Activated naive CD4-positive, alpha-beta T cell treated with anti-CD3 and anti-CD28 coated beads for 36 hours (primary cell): Measurements from ENCODE around the gene SDCBP2. TPM values are rescaled to one million over a fixed set of nuclear protein-coding genes. Genes with fewer than 3 reads are reported as not detected.

Experiments
- CTCF ChIA-PET: fragments of 350-600 bp; sonication (Branson Sonifier 250); formaldehyde crosslinking; loops from one replicate; lab custom pipeline; 2021; ENCODE audit warnings: antibody characterized with exemption; lab: Charles Lee
- DNase-seq: peaks from one replicate; pipeline ENCODE4 v3.0.0-alpha.2; 2020
- H3K27ac Mint-ChIP-seq: one replicate; pipeline ENCODE4 v1.8.0; 2021; ENCODE audit warnings: mild to moderate bottlenecking, mixed read lengths
- H3K27me3 Mint-ChIP-seq: one replicate; pipeline ENCODE4 v1.8.0; 2021; ENCODE audit warnings: low read depth, mixed read lengths
- H3K36me3 Mint-ChIP-seq: one replicate; pipeline ENCODE4 v1.8.0; 2021; ENCODE audit warnings: low read depth, mixed read lengths
- H3K4me1 Mint-ChIP-seq: one replicate; pipeline ENCODE4 v1.8.0; 2021; ENCODE audit warnings: low read depth, mixed read lengths
- H3K4me3 Mint-ChIP-seq: one replicate; pipeline ENCODE4 v1.8.0; 2021; ENCODE audit warnings: mild to moderate bottlenecking, moderate library complexity, mixed read lengths
- H3K9me3 Mint-ChIP-seq: one replicate; pipeline ENCODE4 v1.8.0; 2021; ENCODE audit warnings: mixed read lengths
- intact Hi-C: fragments of 100-400 bp; cut with micrococcal nuclease; formaldehyde crosslinking; loops from one replicate; pipeline ENCODE4 v1.15.1; 2023
- total RNA-seq, 2 experiments: library from RNA; stranded (reverse); gene quantifications; one replicate each; pipeline ENCODE4 v1.2.3, GENCODE V29; 2021

Gene SDCBP2
- total RNA-seq, 2 experiments from 2014 or later = 5.5 to 5.8 TPM

DNA sequence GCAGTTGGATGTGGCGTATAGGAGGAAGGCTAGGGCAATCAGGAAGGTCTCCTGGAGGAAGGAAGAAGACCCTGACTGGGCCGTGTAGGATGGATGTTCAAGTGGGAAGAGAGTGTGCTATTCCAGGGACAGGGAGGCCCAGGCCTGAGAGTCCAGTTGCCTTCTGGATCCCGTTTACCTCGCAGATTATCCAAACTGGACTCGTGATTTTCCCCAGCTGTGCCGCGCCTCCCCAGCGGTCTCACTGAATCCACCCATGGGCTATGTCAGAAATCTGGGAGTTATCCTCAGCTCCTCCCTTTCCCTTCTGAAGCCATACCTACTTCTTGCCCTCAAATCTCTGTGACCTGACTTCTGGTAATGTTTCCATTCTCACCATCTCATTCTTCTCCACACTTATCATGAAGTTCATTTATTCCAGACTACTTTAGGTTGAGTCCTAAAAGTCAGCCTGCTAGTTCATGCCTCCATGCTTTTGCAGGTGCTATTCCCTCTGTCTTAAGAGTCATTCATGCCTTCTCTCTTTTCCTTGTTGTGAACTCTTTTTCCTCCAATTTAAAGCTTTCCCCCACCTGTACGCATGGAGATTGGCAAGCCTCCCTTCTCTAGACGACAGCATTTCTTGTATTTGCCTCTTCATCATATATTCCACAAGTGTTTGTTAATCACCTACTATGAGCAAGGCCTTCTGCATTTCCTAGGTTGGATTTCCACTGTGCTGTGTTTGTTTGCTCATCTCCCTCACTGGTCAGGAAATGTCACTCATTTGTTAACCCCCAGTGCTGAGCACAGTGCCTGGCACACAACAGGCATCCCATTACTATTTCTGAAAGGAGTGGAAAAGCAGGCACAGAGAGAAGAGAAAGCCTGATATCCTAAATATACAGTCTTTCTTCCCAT lies 2.7 kb downstream of the SDCBP2 start:
- CTCF ChIA-PET = interaction anchor here (0.7 to 1.6 kb wide), 6 partner anchors 11 to 110 kb away, joined by 3 to 4 read pairs (median 4); partner anchors contain the start of gene SNPH
- no peak for DNase-seq
- H3K9me3 Mint-ChIP-seq = no peaks in the 10 kb centered on the region
- no peak overlapping the region for H3K27ac Mint-ChIP-seq
- H3K4me1 Mint-ChIP-seq = peaks cover 35% of the 10 kb centered on the region
- no peak overlapping the region for H3K4me3 Mint-ChIP-seq
- peaks cover 6% of the 10 kb centered on the region for H3K36me3 Mint-ChIP-seq
- intact Hi-C loops = no loop called here
- H3K27me3 Mint-ChIP-seq = no peaks in the 10 kb centered on the region

GRCh38 chr20:1325173-1326030 lies 3.5 kb downstream of the SDCBP2 start:
- no peaks in the 10 kb centered on the region for H3K9me3 Mint-ChIP-seq
- peaks cover 3% of the 10 kb centered on the region for H3K36me3 Mint-ChIP-seq
- peak; percentile 99 for DNase-seq
- H3K27ac Mint-ChIP-seq = no peak overlapping the region
- CTCF ChIA-PET = interaction anchor here (0.7 to 1.4 kb wide), 4 partner anchors 32 to 110 kb away, joined by 3 to 4 read pairs (median 4); partner anchors contain the start of gene SNPH
- intact Hi-C loops = loop anchor here (1.0 kb wide), 9 partner anchors 33 to 300 kb away; partner anchors contain the start of genes FKBP1A, NSFL1C and RAD21L1
- H3K4me1 Mint-ChIP-seq = peaks cover 28% of the 10 kb centered on the region
- no peaks in the 10 kb centered on the region for H3K27me3 Mint-ChIP-seq
- no peak overlapping the region for H3K4me3 Mint-ChIP-seq

- Mint-ChIP-seq H3K4me3 (no peak overlapping the region), H3K27ac (no peak overlapping the region), H3K27me3 (no peaks in the 10 kb centered on the region), H3K4me1 (peaks cover 21% of the 10 kb centered on the region), H3K36me3 (no peaks in the 10 kb centered on the region), H3K9me3 (no peaks in the 10 kb centered on the region)
- CTCF ChIA-PET = interaction anchor here (0.6 to 1.8 kb wide), 2 partner anchors 12 to 111 kb away, joined by 3 to 6 read pairs; no protein-coding TSS in a partner anchor
- intact Hi-C loops = loop anchor here (1.0 kb wide), 9 partner anchors 34 to 301 kb away; partner anchors contain the start of genes FKBP1A, NSFL1C and RAD21L1
- DNase-seq = no peak
Observed at GRCh38 chr20:1324598-1325172, 4.3 kb downstream of the SDCBP2 start.

DNA sequence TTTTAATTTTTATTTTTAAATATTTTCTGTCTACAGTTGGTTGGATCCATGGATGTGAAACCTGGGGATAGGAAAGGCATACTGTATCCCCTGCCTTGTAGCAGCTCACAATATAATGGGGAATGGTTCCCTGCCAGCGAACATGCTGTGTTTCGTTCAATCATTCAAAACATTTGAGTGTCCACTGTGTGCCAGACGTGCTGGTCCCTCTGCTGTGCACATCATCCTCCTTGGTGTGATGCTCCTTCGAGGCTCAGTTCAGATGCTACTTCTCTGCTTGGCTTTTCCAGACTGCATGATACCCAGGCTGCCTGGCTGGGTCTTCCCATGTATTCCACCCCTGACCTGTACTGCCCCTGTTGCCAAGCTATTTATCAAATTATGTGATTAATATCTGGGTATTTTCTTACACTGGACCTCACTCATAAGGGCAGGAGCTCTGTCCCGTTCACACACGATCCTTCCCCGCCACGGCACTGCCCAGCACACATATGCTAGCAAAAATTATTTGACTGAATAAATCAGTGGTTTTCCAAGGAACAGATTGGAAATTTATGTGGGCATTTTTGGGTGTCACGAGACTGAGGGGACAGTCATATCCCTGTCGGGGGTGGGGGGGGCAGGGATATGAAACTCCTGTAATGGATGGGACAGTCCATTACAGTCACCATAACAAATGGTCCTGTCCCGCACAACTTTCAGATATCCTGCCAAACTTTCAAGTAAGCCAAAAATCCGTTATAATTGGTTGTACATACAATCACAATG lies 4.9 kb downstream of the SDCBP2 start:
- CTCF ChIA-PET = interaction anchor here (0.6 to 1.8 kb wide), 4 partner anchors 11 to 180 kb away, joined by 3 to 6 read pairs (median 4); no protein-coding TSS in a partner anchor

GRCh38 chr20:1323256-1323655 lies 5.7 kb downstream of the SDCBP2 start:
- Mint-ChIP-seq H3K27me3 (no peaks in the 10 kb centered on the region), H3K27ac (no peak overlapping the region), H3K4me1 (peaks cover 8% of the 10 kb centered on the region), H3K36me3 (no peaks in the 10 kb centered on the region), H3K9me3 (no peaks in the 10 kb centered on the region), H3K4me3 (no peak overlapping the region)
- CTCF ChIA-PET = interaction anchor here (0.7 to 1.8 kb wide), 2 partner anchors 37 to 113 kb away, joined by 3 to 6 read pairs; no protein-coding TSS in a partner anchor
- no peak for DNase-seq
- intact Hi-C loops = no loop called here

More for the DNA sequence above, 4.9 kb downstream of the SDCBP2 start:
- H3K9me3 Mint-ChIP-seq = no peaks in the 10 kb centered on the region
- H3K27me3 Mint-ChIP-seq = no peaks in the 10 kb centered on the region
- intact Hi-C loops = no loop called here
- no peak overlapping the region for H3K4me3 Mint-ChIP-seq
- H3K36me3 Mint-ChIP-seq = no peaks in the 10 kb centered on the region
- DNase-seq = no peak
- no peak overlapping the region for H3K27ac Mint-ChIP-seq
- H3K4me1 Mint-ChIP-seq = peaks cover 14% of the 10 kb centered on the region

DNA sequence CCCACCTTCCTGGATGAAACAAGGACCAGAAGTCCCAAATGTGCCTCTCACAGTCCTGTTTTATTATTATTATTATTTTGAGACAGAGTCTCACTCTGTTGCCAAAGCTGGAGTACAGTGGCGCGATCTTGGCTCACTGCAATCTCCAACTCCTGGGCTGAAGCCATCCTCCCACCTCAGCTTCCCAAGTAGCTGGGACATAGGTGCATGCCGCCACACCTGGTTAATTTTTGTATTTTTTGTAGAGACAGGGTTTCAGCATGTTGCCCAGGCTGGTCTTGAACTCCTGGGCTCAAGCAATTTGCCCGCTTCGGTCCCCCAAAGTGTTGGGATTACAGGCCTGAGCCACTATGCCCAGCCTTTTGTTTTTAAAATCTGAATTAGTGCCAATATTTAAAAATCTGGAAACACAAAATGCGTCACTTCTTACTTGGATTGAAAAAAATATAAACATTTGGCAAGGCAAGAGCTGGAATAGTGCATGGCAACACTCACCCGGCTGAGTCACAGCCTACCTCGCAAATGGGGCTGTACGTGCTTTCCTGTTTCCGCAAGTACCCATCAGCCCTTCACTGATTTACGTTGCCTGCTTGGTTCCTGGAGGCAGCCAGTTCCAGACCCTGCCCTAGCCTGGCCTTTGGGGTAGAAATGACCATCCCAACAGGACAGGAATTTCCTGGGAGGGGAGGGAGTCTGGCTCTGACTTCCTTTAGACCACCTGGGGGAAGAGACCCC lies 6.3 kb downstream of the SDCBP2 start:
- Mint-ChIP-seq H3K4me1 (peaks cover 11% of the 10 kb centered on the region), H3K27me3 (no peaks in the 10 kb centered on the region), H3K27ac (no peak overlapping the region), H3K9me3 (no peaks in the 10 kb centered on the region), H3K4me3 (no peak overlapping the region), H3K36me3 (no peaks in the 10 kb centered on the region)
- intact Hi-C loops = no loop called here
- no peak for DNase-seq
- CTCF ChIA-PET = interaction anchor here (0.7 to 1.6 kb wide), 3 partner anchors 10 to 114 kb away, joined by 3 to 7 read pairs (median 7); no protein-coding TSS in a partner anchor

DNA sequence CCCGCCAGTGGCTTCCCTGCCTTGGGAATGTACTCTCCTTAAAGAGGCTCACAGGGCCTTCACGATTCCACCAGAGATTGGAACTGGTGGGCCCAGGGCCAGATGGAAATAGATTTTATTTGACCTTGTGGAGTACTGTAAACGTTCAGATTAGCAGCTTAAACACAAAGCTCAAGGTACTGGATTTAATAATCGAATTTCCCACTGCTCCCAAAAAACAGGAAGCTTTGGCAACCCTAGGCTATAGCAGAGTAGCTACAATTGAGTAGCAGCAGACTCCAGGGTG lies 7.3 kb downstream of the SDCBP2 start:
- intact Hi-C loops = no loop called here

GRCh38 chr20:1320902-1321653 lies 7.9 kb downstream of the SDCBP2 start:
- CTCF ChIA-PET = interaction anchor here (0.6 to 1.6 kb wide), 4 partner anchors 8 to 117 kb away, joined by 3 to 7 read pairs (median 6); no protein-coding TSS in a partner anchor
- Mint-ChIP-seq H3K4me3 (no peak overlapping the region), H3K4me1 (peaks cover 14% of the 10 kb centered on the region), H3K27ac (peak overlapping the region; percentile 26), H3K27me3 (no peaks in the 10 kb centered on the region), H3K36me3 (no peaks in the 10 kb centered on the region), H3K9me3 (no peaks in the 10 kb centered on the region)
- DNase-seq = no peak
- intact Hi-C loops = no loop called here

More for the DNA sequence above, 7.3 kb downstream of the SDCBP2 start:
- H3K27ac Mint-ChIP-seq = peak overlapping the region; percentile 26
- H3K9me3 Mint-ChIP-seq = no peaks in the 10 kb centered on the region
- no peaks in the 10 kb centered on the region for H3K36me3 Mint-ChIP-seq
- CTCF ChIA-PET = interaction anchor here (0.6 to 1.6 kb wide), 4 partner anchors 9 to 117 kb away, joined by 3 to 7 read pairs (median 6); no protein-coding TSS in a partner anchor
- no peaks in the 10 kb centered on the region for H3K27me3 Mint-ChIP-seq
- DNase-seq = no peak
- no peak overlapping the region for H3K4me3 Mint-ChIP-seq
- H3K4me1 Mint-ChIP-seq = peaks cover 14% of the 10 kb centered on the region

DNA sequence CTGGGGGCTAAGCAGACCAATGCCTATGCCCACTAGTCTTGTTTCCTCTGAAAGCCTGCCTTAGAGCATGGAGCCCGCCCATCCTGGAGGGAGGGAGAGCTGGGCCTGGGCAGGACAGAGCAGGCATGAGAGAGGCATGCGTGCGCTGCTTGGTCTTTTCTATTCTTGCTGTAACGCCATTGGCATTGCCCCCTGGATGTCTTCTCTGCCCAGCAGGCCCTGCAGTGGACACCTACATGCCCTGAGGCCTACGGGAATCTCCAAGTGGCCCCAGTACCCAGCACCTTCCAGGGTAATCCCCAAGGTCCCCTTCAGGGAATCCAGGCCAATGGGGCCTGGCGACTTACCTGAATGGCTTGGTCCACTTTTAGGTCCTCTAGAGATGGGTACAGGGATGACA lies 8.9 kb downstream of the SDCBP2 start:
- Mint-ChIP-seq H3K36me3 (no peaks in the 10 kb centered on the region), H3K27ac (no peak overlapping the region), H3K4me3 (no peak overlapping the region), H3K27me3 (no peaks in the 10 kb centered on the region), H3K4me1 (peaks cover 14% of the 10 kb centered on the region), H3K9me3 (no peaks in the 10 kb centered on the region)
- no peak for DNase-seq
- intact Hi-C loops = no loop called here
- CTCF ChIA-PET = interaction anchor here (0.9 kb wide), 2 partner anchors 9 to 129 kb away, joined by 3 read pairs; no protein-coding TSS in a partner anchor

- H3K27me3 Mint-ChIP-seq = no peaks in the 10 kb centered on the region
- H3K4me3 Mint-ChIP-seq = no peak overlapping the region
- no peaks in the 10 kb centered on the region for H3K36me3 Mint-ChIP-seq
- CTCF ChIA-PET = interaction anchor here (0.9 to 1.0 kb wide), 3 partner anchors 9 to 130 kb away, joined by 3 read pairs; no protein-coding TSS in a partner anchor
- no peak overlapping the region for H3K27ac Mint-ChIP-seq
- peaks cover 12% of the 10 kb centered on the region for H3K4me1 Mint-ChIP-seq
- no peak for DNase-seq
- no peaks in the 10 kb centered on the region for H3K9me3 Mint-ChIP-seq
- intact Hi-C loops = loop anchor here (10.0 kb wide), 1 partner anchor 455 kb away; no protein-coding TSS in a partner anchor
Observed at GRCh38 chr20:1319462-1319861, 9.5 kb downstream of the SDCBP2 start.
